Measurements from ENCODE around the gene TACC2.
A peak's percentile ranks its signal among the peaks of the same experiment; 100 is the strongest.

The TACC2 gene

GRCh38 chr10:122277526-122278136 is 288.7 kb downstream of the TACC2 start:
- DNase-seq (ENCODE audit: extremely low read depth, low read depth), result no peak
- no peak for TF ChIP-seq CTCF (IDR thresholded peaks at IDR 0.05; ENCODE audit: low read depth, low read length)

GRCh38 chr10:122279725-122280141 is 290.8 kb downstream of the TACC2 start:
- peak; percentile 39 for TF ChIP-seq CTCF (IDR thresholded peaks at IDR 0.05; ENCODE audit: low read depth, low read length)
- DNase-seq (ENCODE audit: extremely low read depth, low read depth), result no peak

- DNase-seq (ENCODE audit: extremely low read depth, low read depth), result no peak
- no peak for TF ChIP-seq CTCF (IDR thresholded peaks at IDR 0.05; ENCODE audit: low read depth, low read length)
Observed at GRCh38 chr10:122280156-122280555, 291.2 kb downstream of the TACC2 start.

- DNase-seq (ENCODE audit: extremely low read depth, low read depth), result no peak
- no peak for TF ChIP-seq CTCF (IDR thresholded peaks at IDR 0.05; ENCODE audit: low read depth, low read length)
Observed at GRCh38 chr10:122281018-122281626, 292.2 kb downstream of the TACC2 start.

- DNase-seq (ENCODE audit: extremely low read depth, low read depth), result no peak
- TF ChIP-seq CTCF (IDR thresholded peaks at IDR 0.05; ENCODE audit: low read depth, low read length), result no peak
Observed at GRCh38 chr10:122281751-122282150, 292.8 kb downstream of the TACC2 start.

GRCh38 chr10:122282253-122282671 is 293.3 kb downstream of the TACC2 start:
- no peak for DNase-seq (ENCODE audit: extremely low read depth, low read depth)
- TF ChIP-seq CTCF (IDR thresholded peaks at IDR 0.05; ENCODE audit: low read depth, low read length), result no peak

GRCh38 chr10:122282909-122283308 is 293.9 kb downstream of the TACC2 start:
- TF ChIP-seq CTCF (IDR thresholded peaks at IDR 0.05; ENCODE audit: low read depth, low read length), result no peak
- DNase-seq (ENCODE audit: extremely low read depth, low read depth), result no peak

Measured in AG09319 (cell line).